HG02938 (cell line): ENCODE results near the gene TAAR1.
"Not testable (repeated sequence)": the region's sequence is repeated elsewhere in the genome, so short reads cannot be mapped to it uniquely, and the experiment has no call there.

Experiments
- ATAC-seq: cut with Tn5 transposase; IDR thresholded peaks from one replicate; pipeline ENCODE4 v1.9.1; 2021; ENCODE audit warnings: mild to moderate bottlenecking, moderate library complexity; ENCODE audit not compliant: unreplicated experiment

TAAR1 gene

GRCh38 chr6:132600900-132601299, 58.1 kb downstream of the TAAR1 start:
- not testable (repeated sequence) for ATAC-seq

- ATAC-seq: no peak
Measured at GRCh38 chr6:132598473-132598872, 60.5 kb downstream of the TAAR1 start.

- no peak for ATAC-seq
Measured at GRCh38 chr6:132596201-132596600, 62.8 kb downstream of the TAAR1 start.
